Panc1 (cell line): ENCODE data around the gene FKRP.

Experiments used
- CTCF ChIP-seq: fragments of 450-650 bp; IDR thresholded peaks from 2 replicates; pipeline ENCODE4 v1.5.1; 2017; ENCODE audit warnings: mild to moderate bottlenecking
- POLR2AphosphoS5 ChIP-seq: IDR thresholded peaks from 2 replicates; pipeline ENCODE4 v1.6.1; 2012; ENCODE audit warnings: mild to moderate bottlenecking, low read depth, low read length, moderate library complexity

- TF ChIP-seq CTCF (no peak), POLR2AphosphoS5 (no peak)
Observed at GRCh38 chr19:46715975-46716671, 29.7 kb upstream of the FKRP start.
